Caco-2 (cell line): ENCODE results near the gene DYNLL2. TPM values are rescaled to one million over a fixed set of nuclear protein-coding genes. Genes with fewer than 3 reads are reported as not detected.
"Not testable (repeated sequence)": the region's sequence is repeated elsewhere in the genome, so short reads cannot be mapped to it uniquely, and the experiment has no call there.

ENCODE experiments used
- BruUV-seq: library from RNA; stranded (reverse); fragments of 400-500 nt; replicated peaks from 2 replicates; lab custom pipeline; 2021; lab: Mats Ljungman, UMichigan
- CTCF ChIA-PET: fragments of 300-600 bp; sonication (Branson Sonifier 250); formaldehyde crosslinking; loops from one replicate; lab custom pipeline; 2022; ENCODE audit warnings: antibody characterized with exemption; lab: Charles Lee
- POLR2A ChIA-PET: fragments of 300-600 bp; sonication (Branson Sonifier 250); formaldehyde crosslinking; loops from one replicate; lab custom pipeline; 2022; ENCODE audit warnings: antibody characterized with exemption; lab: Charles Lee
- DNase-seq, 2 experiments: peaks; one replicate each; pipeline versions ENCODE4 v3.0.0 to v3.0.0-alpha.2; 2020 to 2022
- H3K27me3 ChIP-seq: replicated peaks from 2 replicates; pipeline ENCODE4 v1.6.0; 2011; ENCODE audit warnings: low read length; ENCODE audit not compliant: control insufficient read depth, insufficient read depth
- H3K36me3 ChIP-seq: 2 replicates; pipeline ENCODE4 v1.5.1; 2011; ENCODE audit warnings: low read length; ENCODE audit not compliant: control insufficient read depth, insufficient read depth
- H3K4me1 ChIP-seq: fragments of 250-450 bp; sonication (Bioruptor Pico); 2 replicates; pipeline ENCODE4 v1.5.1; 2020; ENCODE audit warnings: mild to moderate bottlenecking
- H3K4me3 ChIP-seq: 2 replicates; pipeline ENCODE4 v1.5.1; 2011; ENCODE audit warnings: low read depth, mild to moderate bottlenecking, control low read depth, low read length
- H3K9me3 ChIP-seq: fragments of 250-450 bp; sonication (Bioruptor Pico); 2 replicates; pipeline ENCODE4 v1.5.1; 2020; ENCODE audit warnings: mild to moderate bottlenecking, moderate library complexity
- H3K27ac Mint-ChIP-seq: one replicate; pipeline ENCODE4 v1.8.0; 2022; ENCODE audit warnings: mixed read lengths; ENCODE audit not compliant: unreplicated experiment
- H3K27me3 Mint-ChIP-seq: one replicate; pipeline ENCODE4 v1.8.0; 2022; ENCODE audit warnings: mixed read lengths; ENCODE audit not compliant: insufficient read depth, unreplicated experiment
- H3K36me3 Mint-ChIP-seq: one replicate; pipeline ENCODE4 v1.8.0; 2022; ENCODE audit warnings: mild to moderate bottlenecking, mixed read lengths; ENCODE audit not compliant: insufficient read depth, unreplicated experiment
- H3K4me1 Mint-ChIP-seq: one replicate; pipeline ENCODE4 v1.8.0; 2022; ENCODE audit warnings: low read depth, mixed read lengths; ENCODE audit not compliant: unreplicated experiment
- H3K4me3 Mint-ChIP-seq: one replicate; pipeline ENCODE4 v1.8.0; 2022; ENCODE audit warnings: mild to moderate bottlenecking, moderate library complexity, mixed read lengths; ENCODE audit not compliant: unreplicated experiment
- H3K9me3 Mint-ChIP-seq: one replicate; pipeline ENCODE4 v1.8.0; 2022; ENCODE audit warnings: mixed read lengths; ENCODE audit not compliant: unreplicated experiment
- CTCF ChIP-seq, 2 experiments: fragments of 200-600 bp in 1 of 2; IDR thresholded peaks; 1 replicate in 1 of 2; 2 replicates in 1 of 2; pipeline versions ENCODE4 v1.5.1 to v1.8.0; 2011 to 2022; ENCODE audit warnings: antibody characterized with exemption in 1 of 2, control low read depth in 1 of 2, inconsistent platforms in 1 of 2, low read depth in 1 of 2, low read length in 1 of 2, mild to moderate bottlenecking in 1 of 2, moderate library complexity in 1 of 2; ENCODE audit not compliant: insufficient read depth in 1 of 2, severe bottlenecking in 1 of 2, unreplicated experiment in 1 of 2
- intact Hi-C: fragments of 100-400 bp; cut with micrococcal nuclease; formaldehyde crosslinking; loops from one replicate; pipeline ENCODE4 v1.10.0; 2022; ENCODE audit not compliant: unreplicated experiment
- total RNA-seq: library from RNA; stranded (reverse); gene quantifications from 2 replicates; pipeline ENCODE4 v1.2.3, GENCODE V29; 2022

Gene DYNLL2
- total RNA-seq, 1 experiment from 2014 or later = 80.6 TPM

- H3K27ac Mint-ChIP-seq = no peak overlapping the region
- BruUV-seq = no TSS peak
- ChIA-PET CTCF (no interaction called here), POLR2A (no interaction called here)
- no peak for TF ChIP-seq CTCF (IDR thresholded peaks at IDR 0.05; ENCODE audit: insufficient read depth in 1 of 2, low read depth in 1 of 2, low read length in 1 of 2, severe bottlenecking in 1 of 2, unreplicated experiment in 1 of 2)
- no peak for DNase-seq
- no peaks in the 10 kb centered on the region for H3K27me3 ChIP-seq
- H3K4me1 Mint-ChIP-seq = no peaks in the 10 kb centered on the region
- intact Hi-C loops = no loop called here
- 0 out of 2 replicates have a peak, but pooled peaks cover 2% of the 10 kb centered on the region for H3K36me3 ChIP-seq
- no peak overlapping the region for H3K4me3 ChIP-seq
- peaks cover 37% of the 10 kb centered on the region for H3K36me3 Mint-ChIP-seq
- H3K27me3 Mint-ChIP-seq = no peaks in the 10 kb centered on the region
- H3K9me3 ChIP-seq = no peaks in the 10 kb centered on the region
- H3K4me3 Mint-ChIP-seq = no peak overlapping the region
- H3K4me1 ChIP-seq = no peaks in the 10 kb centered on the region
- no peaks in the 10 kb centered on the region for H3K9me3 Mint-ChIP-seq
These were observed 14.3 kb downstream of the DYNLL2 start for GRCh38 chr17:58097384-58098088.

- ChIA-PET CTCF (no interaction called here), POLR2A (no interaction called here)
- Mint-ChIP-seq H3K27ac (no peak overlapping the region), H3K36me3 (peaks cover 14% of the 10 kb centered on the region), H3K4me3 (no peak overlapping the region), H3K27me3 (no peaks in the 10 kb centered on the region), H3K9me3 (no peaks in the 10 kb centered on the region), H3K4me1 (peaks cover 6% of the 10 kb centered on the region)
- Histone ChIP-seq H3K9me3 (no peaks in the 10 kb centered on the region), H3K36me3 (no peaks in the 10 kb centered on the region), H3K4me3 (no peak overlapping the region), H3K4me1 (no peaks in the 10 kb centered on the region), H3K27me3 (no peaks in the 10 kb centered on the region)
- intact Hi-C loops = no loop called here
- no TSS peak for BruUV-seq
- TF ChIP-seq CTCF (IDR thresholded peaks at IDR 0.05; ENCODE audit: insufficient read depth in 1 of 2, low read depth in 1 of 2, low read length in 1 of 2, severe bottlenecking in 1 of 2, unreplicated experiment in 1 of 2) = no peak
- DNase-seq = no peak
These were observed 17.3 kb downstream of the DYNLL2 start for GRCh38 chr17:58100506-58100905.

GRCh38 chr17:58101898-58102297 lies 18.7 kb downstream of the DYNLL2 start:
- CTCF ChIA-PET = interaction anchor here (0.6 kb wide), 1 partner anchor 231 kb away, joined by 5 read pairs; no protein-coding TSS in a partner anchor
- H3K27me3 Mint-ChIP-seq, intact Hi-C loops, H3K9me3 Mint-ChIP-seq, BruUV-seq, H3K4me1 ChIP-seq, POLR2A ChIA-PET, H3K4me1 Mint-ChIP-seq, H3K9me3 ChIP-seq, H3K36me3 ChIP-seq, H3K27me3 ChIP-seq, H3K27ac Mint-ChIP-seq, DNase-seq, H3K4me3 ChIP-seq, H3K4me3 Mint-ChIP-seq: not testable (repeated sequence)
- H3K36me3 Mint-ChIP-seq = peaks cover 12% of the 10 kb centered on the region
